GM19043 (cell line): ENCODE measurements around the gene DNMT3A.

Experiments
- ATAC-seq: cut with Tn5 transposase; IDR thresholded peaks from one replicate; pipeline ENCODE4 v1.9.1; 2021; ENCODE audit warnings: low read depth; ENCODE audit not compliant: unreplicated experiment

The DNMT3A gene

GRCh38 chr2:25262288-25262687 lies 79.4 kb downstream of the DNMT3A start:
- ATAC-seq: no peak

- ATAC-seq: no peak
Measured at GRCh38 chr2:25259737-25260124, 82.0 kb downstream of the DNMT3A start.

GRCh38 chr2:25258847-25259736 lies 82.6 kb downstream of the DNMT3A start:
- ATAC-seq: no peak

GRCh38 chr2:25257931-25258846 lies 83.5 kb downstream of the DNMT3A start:
- no peak for ATAC-seq

GRCh38 chr2:25257032-25257552 lies 84.6 kb downstream of the DNMT3A start:
- no peak for ATAC-seq

GRCh38 chr2:25256488-25256875 lies 85.2 kb downstream of the DNMT3A start:
- ATAC-seq: no peak

GRCh38 chr2:25255745-25256487 lies 85.8 kb downstream of the DNMT3A start:
- no peak for ATAC-seq

GRCh38 chr2:25254961-25255360 lies 86.8 kb downstream of the DNMT3A start:
- no peak for ATAC-seq

- ATAC-seq: no peak
Measured at GRCh38 chr2:25253153-25253626, 88.5 kb downstream of the DNMT3A start.

- ATAC-seq: peak; percentile 56
Measured at GRCh38 chr2:25252291-25253152, 89.2 kb downstream of the DNMT3A start.

- peak; percentile 28 for ATAC-seq
Measured at GRCh38 chr2:25251422-25252273, 90.1 kb downstream of the DNMT3A start.

GRCh38 chr2:25251071-25251421 lies 90.7 kb downstream of the DNMT3A start:
- no peak for ATAC-seq

GRCh38 chr2:25250331-25251070 lies 91.2 kb downstream of the DNMT3A start:
- no peak for ATAC-seq

GRCh38 chr2:25249785-25250184 lies 91.9 kb downstream of the DNMT3A start:
- no peak for ATAC-seq

GRCh38 chr2:25247792-25248512 lies 93.8 kb downstream of the DNMT3A start:
- no peak for ATAC-seq

GRCh38 chr2:25246558-25247290 lies 95.0 kb downstream of the DNMT3A start:
- ATAC-seq: no peak

- no peak for ATAC-seq
Measured at GRCh38 chr2:25246001-25246400, 95.7 kb downstream of the DNMT3A start.
